Activated CD4-positive, CD25-positive, alpha-beta regulatory T cell (primary cell): Measurements from ENCODE around the gene GGACT.
"Not testable (repeated sequence)": the region's sequence is repeated elsewhere in the genome, so short reads cannot be mapped to it uniquely, and the experiment has no call there.

Source experiments
- DNase-seq, 4 experiments: peaks; one replicate each; lab custom pipeline; 2025; lab: John Stamatoyannopoulos, UW

Gene GGACT

DNA sequence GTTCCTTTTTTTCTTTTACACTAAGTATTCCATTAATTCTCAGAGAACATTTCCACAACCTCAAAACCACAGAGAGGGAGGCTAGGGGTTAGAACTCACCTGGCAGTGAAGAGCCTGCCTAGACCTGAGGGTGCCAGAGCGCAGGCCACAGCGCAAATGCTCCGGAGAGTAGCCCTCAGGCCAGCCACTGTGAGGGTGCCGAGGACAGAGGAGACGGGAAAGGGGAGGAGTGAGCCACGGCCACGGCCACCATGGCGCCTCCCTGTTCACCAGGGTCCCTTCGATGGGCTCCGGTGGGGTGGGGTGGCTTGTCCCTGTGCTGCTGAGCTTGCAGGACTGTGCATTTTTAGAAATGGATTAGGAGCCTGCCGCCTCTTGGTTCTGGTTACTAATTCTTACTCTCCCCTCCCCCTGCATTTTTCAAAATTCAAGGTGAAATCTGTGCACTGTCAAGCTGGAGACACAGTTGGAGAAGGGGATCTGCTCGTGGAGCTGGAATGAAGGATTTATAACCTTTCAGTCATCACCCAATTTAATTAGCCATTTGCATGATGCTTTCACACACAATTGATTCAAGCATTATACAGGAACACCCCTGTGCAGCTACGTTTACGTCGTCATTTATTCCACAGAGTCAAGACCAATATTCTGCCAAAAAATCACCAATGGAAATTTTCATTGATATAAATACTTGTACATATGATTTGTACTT is 58.8 kb downstream of the GGACT start:
- DNase-seq, result no peak

DNA sequence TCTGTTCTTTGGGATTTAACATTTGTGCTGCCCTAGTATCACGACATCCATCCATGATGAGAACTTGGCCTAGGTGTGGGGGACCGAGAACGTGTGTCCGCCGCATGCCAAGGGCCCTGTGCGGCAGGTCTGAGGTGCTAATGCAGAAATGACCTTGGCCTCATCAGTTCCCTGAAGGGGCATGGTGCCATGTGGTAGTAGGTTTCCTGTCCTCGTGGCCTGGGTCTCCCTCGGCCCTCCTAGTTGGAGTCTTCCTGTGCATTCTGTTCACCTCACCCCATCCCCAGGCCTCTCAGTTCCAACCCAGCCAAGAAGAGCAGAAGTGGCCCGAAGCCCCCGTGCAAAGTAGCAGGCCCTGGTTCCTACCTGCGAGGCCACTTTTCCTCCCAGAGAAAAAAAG is 59.8 kb downstream of the GGACT start:
- no peak for DNase-seq

DNA sequence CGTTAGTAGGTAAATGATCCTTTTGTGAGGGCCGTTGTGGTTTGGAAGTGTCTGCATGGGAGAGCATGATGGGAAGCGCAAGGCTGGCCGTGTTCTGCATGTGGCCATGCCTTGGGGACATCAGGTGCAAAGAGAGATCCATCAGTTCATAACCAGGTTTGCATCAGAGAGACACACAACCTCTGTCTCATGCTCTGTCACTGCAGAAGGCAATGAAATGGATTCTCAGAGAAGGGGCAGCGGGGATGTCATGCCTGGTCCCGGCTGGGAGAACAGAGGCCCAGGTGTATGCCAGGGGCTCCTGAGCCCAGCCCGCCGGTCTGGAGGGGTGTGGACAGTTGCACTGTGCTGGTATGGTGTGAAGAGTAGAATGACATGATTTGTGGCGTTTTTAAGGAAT is 60.2 kb downstream of the GGACT start:
- no peak for DNase-seq

DNA sequence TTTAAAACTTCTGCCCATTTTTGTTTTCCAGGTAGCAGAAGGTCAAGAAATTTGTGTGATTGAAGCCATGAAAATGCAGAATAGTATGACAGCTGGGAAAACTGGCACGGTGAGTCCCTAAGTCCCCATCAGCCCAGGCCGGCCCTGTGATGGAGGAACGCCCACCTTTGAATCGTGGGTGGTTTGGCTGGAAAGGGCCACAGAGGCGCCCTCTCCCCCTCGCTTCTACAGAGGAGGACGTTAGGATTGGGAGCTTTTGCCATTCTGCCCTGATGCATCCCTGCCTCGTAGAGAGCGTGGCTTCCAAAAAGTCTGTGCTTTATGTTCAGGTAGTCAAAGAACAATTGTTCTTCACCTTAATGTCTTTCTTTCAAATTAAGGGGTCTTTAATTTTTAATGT is 60.9 kb downstream of the GGACT start:
- DNase-seq, result no peak

DNA sequence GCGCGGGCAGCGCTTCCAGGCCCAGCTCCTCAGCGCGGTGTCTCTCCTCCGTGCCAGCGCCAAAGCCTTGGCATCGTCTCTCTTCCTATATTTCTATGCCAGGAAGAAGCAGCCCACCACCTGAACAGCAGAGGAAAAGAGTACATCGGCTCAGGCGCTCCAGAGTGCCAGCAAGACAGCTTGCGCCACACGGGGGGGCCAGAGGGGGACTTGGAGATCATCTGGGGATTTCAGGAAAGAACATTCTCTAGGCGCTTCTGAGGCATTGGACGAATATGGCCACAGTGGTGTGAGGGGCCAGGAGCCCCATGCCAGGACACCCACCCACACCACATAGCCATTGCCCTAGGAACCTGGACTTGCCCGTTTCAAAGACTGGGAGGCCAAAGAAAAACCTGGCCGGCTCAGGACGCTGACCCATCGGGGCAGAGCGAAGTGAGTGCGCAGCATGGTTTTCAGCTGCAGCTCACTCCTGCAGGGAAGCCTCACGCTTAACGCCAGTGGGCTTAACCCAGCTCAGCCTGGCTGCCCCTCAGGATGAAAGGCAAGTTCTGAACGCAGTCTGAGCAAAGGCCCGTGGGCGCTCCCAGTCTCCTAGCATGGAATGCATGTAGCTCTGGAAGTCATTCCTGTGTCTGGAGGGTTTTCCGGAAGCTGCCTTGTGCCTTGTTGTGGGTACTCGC is 62.1 kb downstream of the GGACT start:
- DNase-seq, result no peak

DNA sequence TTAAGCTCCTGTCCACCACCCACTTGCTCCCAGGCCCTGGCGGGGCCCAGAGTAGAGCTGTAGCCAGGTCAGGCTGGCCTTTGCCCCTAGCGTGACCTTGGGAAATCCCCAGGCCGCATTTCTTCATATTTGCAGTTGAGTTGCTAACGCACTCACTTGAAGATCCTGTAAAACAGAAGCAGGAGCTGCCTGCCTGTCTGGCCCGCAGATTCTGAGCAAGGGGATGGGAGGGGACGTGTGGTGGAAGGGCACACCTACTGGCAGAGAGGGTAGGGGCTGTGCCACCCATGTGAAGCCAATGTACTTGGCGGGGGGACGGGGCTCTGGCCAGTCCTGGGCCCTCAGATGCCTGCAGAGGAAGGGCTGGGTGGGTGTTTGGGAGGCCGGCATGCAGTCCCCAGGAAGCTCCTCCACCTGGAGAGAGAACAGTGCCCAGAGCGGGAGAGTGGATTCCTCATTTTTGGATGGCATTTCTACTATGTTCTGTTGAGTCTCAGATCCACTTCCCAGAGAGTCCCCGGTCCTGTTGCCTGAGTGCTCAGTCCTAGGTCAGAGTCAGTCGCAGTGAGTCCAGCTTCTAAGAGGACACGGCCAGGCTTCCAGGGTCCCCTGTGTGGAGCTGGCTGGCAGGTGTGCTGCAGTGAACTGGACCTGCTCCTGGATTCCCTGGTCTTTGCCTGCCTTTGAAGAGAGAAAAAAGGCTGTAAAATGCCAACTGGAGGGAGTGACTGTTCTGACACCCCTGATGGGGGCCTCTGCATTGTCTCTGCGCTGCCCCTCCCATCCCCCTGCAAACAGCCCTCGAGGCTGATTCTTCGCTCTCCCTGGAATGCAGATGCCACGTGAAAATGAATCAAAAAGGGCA is 62.9 kb downstream of the GGACT start:
- no peak for DNase-seq

DNA sequence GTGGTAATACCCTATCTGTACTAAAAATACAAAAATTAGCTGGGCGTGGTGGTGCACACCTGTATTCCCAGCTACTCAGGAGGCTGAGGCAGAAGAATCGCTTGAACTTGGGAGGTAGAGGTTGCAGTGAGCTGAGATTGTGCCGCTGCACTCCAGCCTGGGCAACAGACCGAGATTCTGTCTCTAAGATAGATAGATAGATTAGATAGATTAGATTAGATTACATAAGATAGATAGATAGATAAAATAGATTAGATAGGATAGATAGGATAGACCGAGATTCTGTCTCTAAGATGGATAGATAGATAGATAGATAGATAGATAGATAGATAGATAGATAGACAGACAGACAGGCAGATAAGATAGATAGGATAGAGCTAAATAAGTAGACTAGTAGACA is 63.9 kb downstream of the GGACT start:
- not testable (repeated sequence) for DNase-seq

DNA sequence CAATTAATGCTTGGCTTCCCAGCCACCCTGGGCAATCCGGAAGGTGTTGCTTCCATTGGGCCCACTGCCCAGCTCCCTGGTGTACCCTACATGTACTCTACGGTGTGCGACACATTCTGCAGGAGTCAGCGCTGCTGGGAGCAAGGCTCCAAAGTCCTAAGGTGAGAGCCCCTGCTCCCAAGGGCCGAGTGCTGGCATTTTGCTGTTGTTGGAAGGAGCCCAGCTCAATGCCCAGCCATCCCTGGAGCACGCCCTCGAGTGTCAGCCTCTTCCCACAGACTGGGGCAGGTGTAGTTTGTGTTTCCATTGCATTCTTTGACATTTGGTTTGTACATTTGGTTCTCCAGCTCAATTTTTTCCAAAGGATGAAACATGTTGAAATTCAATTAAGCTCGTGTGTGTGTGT is 64.6 kb downstream of the GGACT start:
- DNase-seq, result no peak

DNA sequence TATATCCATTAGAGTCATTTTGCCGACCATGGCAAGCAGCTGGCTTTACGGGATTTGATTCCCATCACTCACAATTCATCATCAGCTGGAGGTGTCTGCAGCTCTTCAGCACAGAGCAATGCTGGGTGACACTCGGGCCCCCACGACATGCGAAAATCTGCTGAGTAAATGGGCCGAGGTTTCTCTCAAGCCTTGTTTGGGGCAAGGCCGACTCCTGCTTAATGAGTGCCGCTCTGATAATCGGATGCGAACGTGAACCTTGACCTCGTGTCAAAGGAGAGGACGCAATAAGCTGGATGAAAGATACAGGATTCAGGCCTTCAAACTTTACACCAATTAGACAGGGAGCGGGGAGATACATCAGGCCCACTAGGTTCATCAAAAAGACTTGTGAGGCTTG is 65.2 kb downstream of the GGACT start:
- no peak for DNase-seq

DNA sequence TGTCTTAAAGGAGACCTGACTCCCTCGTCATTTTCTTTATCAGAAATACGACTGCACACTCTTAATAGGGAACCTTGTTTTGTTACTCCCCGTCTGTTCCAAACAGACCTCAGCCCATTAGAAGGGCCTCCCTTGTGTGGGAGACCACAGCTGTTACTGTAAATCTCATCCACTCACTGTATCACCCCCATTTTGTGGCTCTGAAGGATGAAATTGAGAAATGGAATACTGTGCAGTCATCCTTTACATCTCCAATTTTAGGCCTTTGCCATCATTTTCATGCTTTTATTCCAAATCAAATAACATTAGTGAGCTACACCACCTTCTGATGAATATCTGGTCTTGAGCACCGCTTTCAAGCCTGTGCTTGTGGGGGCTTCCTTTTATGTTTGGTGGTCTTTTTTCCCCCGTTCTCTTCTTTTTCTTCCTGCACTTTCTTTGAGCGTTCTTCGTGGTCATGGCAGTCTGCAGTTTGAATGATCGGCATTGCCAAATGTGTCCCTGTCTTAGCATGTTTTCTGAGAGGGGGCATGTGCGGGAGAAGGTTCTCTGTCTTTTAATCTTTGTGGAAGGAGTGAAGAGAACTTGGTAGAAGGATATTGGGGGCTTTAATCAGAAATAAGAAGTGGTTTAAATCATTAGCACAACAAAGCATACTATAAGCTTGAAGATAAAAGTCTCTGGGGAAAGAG is 65.8 kb downstream of the GGACT start:
- DNase-seq, result no peak

DNA sequence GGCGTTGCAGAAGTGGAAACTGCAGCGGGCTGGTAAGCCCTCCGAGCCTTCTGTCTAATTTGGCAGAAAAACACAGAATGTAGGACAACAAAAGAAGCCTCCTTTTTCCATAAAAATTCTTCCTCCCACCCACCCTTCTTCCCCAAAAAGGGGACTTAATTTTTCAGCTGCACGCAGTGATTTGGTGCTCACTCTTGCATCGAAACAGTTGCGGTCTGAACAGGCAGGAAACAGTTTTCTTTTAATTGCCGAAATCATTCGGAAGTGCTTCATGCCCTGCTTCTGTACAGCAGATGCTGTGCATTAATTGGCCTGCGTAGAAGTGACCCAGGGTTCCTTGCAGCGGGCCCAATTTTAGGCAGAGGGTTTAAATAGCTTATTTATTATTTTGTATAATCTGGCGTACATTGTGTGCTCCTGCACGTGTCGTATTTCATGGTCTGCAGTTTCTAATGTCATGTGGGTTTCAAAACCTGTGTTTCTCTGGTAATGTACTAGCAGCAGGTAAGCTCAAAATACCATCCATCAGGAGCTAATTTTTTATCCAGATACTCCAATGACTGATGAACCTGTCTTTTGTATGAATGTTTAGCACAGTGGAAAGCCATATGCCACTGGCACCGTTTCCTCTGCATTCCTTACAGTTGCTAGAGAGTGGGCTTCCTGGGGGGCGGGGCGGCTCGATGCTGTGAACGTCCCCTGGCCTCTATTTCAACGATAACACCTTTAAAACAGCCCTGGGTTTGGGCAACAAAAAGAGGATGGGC is 66.6 kb downstream of the GGACT start:
- no peak for DNase-seq

DNA sequence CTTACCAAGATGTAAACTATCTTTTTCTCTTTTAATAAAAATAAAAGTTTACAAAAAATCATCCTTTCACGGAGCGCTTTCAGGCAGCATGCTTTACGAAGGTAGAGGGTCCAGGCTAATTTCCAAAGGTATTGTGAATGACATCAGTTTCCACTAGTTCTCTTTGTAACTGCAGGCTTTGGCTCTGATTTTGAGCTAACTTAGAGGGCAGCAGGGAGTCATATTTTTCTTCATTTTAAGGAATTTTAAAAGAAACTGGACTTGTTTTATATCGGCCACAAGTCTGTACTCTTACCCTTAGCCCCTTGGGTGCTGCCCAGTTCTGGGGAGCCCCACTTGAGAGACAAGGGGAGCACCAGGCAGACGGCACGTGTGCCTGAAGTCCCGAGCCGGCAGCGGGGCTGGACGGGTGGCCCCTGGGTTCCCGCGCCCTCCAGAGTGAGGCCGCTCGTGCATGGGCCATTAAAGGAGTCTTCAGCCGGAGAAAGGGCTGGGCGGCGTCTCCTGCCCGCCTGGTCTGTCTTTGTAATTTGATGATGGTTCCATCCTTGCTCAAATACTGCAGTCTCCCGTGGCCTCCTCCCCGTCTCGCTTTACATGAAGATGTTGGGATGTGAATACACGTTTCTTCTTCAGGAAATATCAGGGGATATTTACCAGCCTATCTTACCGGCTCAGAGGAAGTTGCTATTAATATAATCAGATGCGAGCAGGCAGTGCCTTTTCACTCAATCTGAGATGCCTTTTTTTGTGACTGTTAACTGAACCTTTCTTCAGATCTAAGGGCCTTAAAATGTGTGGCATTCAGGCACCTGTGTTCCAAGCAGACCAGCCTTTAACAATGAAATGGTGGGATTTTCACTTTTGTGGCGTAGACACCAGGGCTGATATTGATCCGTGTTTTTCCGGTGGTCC is 67.4 kb downstream of the GGACT start:
- DNase-seq, result no peak

DNA sequence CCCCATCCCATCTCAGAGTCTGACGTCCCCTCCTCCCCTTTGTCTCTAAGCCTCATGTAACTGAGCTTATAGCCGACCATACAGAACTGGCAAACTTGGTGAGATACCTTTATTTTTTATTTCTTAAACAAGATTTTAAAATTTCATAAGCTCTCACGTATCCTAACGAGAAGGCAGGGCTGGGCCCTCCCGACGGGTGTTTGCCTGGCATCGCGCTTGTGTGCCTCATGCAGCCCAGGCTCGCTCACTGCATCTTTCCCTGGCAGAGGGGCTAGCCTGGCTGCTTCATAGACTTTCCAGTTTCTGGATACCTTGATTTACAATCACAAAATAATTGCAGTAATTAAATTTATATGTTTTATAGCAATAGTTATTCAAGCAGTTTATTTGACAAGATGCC is 69.0 kb downstream of the GGACT start:
- DNase-seq, result no peak

DNA sequence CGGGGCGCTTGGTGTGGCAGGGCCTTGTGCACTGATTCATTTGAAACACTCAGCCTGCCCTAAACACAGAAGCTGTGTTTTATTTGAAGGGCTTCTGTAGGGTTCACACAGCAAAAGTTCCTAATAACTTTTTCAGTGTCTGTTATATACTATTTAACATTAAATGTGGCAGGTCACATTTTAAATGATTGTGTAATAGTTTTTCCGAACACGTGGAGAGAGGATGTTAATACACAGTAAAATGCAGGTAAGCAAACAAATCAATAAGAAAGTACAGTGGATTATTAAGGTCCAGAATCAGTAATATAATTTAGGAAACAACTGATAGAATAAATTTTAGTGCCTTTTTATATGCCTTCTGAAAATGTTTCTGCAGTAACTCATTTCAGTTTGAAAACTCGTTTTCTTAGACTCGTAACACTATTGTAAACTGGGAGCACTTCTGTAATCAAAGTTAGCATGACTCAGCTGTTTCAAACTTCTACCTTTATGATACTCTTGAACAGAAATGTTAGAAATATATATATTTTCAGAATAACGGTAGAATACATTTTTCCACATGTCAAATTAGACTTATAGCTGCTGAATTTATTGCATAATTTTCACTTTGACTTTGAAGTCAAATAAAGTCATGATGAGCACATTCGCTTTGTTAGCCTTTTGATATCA is 70.1 kb downstream of the GGACT start:
- DNase-seq, result no peak

DNA sequence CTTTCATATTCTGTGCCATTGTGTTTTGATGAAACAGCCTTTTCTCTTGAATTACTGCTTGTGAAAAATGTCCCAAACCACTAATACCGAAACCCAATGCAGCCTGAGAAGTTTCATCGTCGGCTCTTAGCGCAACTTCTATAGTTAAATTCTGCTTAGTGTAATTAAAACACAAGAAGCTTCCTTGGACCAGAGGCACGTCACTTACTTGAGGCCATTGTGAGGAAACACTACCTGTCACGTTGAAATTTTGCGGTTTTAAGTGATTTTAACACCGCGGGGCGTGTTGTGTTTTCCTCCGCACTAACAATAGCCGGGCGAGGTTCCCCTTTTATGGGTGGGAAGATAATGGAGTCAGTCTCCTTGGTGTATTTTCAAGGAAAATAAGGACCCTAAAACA is 70.9 kb downstream of the GGACT start:
- no peak for DNase-seq

DNA sequence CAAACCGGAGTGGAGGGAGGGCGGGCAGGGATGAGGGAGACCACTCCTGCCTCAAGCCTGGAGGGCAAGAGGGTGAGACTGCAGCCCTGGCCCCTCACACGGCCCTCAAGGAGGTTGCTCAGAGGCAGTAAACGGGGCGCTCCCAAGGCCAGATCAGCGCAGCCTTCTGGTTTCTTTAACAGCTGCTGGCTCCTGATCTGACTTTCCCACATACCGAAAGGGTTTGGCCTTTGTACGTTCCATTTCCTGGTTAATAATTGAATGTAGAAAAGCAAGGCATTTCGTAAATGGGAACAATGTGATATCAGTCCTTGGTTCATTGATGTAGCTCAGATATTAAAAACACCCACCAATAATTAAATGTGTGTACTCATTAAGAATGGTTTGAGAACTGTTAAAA is 71.5 kb downstream of the GGACT start:
- DNase-seq, result no peak

DNA sequence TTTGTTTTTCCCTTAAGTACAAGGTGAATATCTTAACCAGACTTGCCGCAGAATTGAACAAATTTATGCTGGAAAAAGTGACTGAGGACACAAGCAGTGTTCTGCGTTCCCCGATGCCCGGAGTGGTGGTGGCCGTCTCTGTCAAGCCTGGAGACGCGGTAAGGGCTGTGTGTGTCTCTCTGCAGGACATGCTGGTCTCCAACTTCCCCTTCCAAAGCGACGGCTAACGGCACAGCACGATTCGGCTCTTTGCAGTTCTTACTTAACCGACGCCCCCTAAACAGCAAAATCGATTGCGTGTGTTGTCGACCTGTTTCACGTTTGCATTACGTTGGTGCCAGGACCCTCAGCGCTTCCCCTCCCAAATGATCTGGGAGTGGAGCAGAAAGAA is 73.2 kb downstream of the GGACT start:
- no peak for DNase-seq

DNA sequence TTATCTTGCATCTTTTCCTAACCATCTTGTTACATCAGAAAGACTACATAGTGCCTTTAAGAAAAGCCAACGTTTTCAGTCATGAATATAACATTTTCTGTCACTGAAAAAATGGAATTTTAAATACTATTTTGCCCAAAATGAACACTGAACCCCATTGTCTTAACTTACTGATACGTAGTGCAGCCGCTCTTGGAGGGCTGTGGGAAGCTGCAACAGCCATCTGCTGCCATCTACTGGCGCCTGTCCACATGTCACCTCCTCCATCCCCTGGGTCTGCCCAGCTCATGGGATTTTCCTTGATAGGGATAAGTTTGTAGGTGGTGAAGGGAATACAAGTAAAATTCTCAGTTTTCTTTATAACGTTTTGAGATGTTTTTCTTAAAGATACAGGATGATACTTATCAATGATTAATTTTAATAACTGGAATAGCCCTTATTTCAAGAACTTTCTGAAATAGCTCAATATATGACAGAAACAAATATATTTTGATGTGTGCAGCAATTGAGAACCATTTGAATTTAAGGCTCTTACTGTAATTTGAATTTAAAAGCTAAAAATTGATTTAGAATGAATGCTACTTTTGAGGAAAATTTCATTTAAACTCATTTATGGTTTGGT is 73.7 kb downstream of the GGACT start:
- DNase-seq, result peak; percentile 40 to 61 (median 48)

DNA sequence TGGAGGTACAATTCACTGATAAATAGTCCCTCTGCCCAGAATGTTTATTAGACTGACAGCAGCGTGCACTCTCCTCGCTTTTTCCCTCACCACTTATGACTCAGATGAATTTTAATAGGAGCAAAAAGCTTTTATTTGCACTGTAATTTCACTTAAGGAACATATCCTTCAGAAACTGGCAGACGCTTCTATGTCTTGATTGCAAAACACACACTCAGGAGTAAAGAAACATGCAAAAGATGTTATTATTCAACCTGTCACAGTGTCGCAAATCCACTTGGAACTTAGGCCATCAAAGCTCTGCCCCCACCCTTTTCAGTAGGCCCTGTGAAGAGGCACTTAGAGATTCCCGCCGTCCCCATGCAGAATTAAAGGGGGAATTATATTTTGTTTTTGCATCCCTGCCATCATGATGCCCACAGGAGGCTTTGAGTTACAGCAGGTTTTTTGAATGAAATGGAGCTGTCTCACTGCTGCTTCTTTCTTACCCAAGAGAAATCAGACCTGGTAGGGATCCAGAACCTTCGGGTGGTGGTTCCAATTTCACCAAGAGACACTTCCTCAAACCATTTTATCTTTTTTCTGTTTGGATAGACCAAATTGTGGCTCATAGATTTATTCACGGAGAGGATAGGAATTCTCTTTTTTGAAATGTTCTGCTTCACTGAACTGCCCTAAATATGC is 74.5 kb downstream of the GGACT start:
- no peak for DNase-seq
